Measurements from ENCODE around the gene AOAH. TPM values are rescaled to one million over a fixed set of nuclear protein-coding genes. Genes with fewer than 3 reads are reported as not detected.
"Not testable (repeated sequence)": the region's sequence is repeated elsewhere in the genome, so short reads cannot be mapped to it uniquely, and the experiment has no call there.

Gene AOAH
- total RNA-seq, 2 experiments from 2014 or later, result 19.4 to 26.8 TPM

- POLR2A ChIA-PET, result no interaction called here
- no peaks in the 10 kb centered on the region for H3K9me3 Mint-ChIP-seq
Measured at GRCh38 chr7:36468370-36469101, 255.8 kb downstream of the AOAH start.

GRCh38 chr7:36466001-36466400, 258.3 kb downstream of the AOAH start:
- H3K4me1 Mint-ChIP-seq; H3K36me3 Mint-ChIP-seq; POLR2A ChIA-PET; DNase-seq; ATAC-seq (ENCODE audit: low read depth); H3K9me3 Mint-ChIP-seq; H3K4me3 Mint-ChIP-seq; H3K27ac Mint-ChIP-seq: not testable (repeated sequence)
- H3K27me3 Mint-ChIP-seq, result peaks cover 12% of the 10 kb centered on the region

More at GRCh38 chr7:36468370-36469101, 255.8 kb downstream of the AOAH start:
- Mint-ChIP-seq H3K36me3 (no peaks in the 10 kb centered on the region), H3K27me3 (peaks cover 11% of the 10 kb centered on the region), H3K27ac (no peak overlapping the region), H3K4me3 (no peak overlapping the region), H3K4me1 (peaks cover 6% of the 10 kb centered on the region)
- no peak for DNase-seq
- no peak for ATAC-seq (ENCODE audit: low read depth)

GRCh38 chr7:36464271-36464670, 260.0 kb downstream of the AOAH start:
- Mint-ChIP-seq H3K4me1 (no peaks in the 10 kb centered on the region), H3K4me3 (no peak overlapping the region), H3K9me3 (no peaks in the 10 kb centered on the region), H3K27ac (no peak overlapping the region), H3K27me3 (peaks cover 17% of the 10 kb centered on the region), H3K36me3 (no peaks in the 10 kb centered on the region)
- DNase-seq (no peak), ATAC-seq (ENCODE audit: low read depth) (no peak)
- POLR2A ChIA-PET, result interaction anchor here (0.6 kb wide), 1 partner anchor 196 kb away, joined by 4 read pairs; no protein-coding TSS in a partner anchor

Measured in activated naive CD8-positive, alpha-beta T cell treated with anti-CD3 and anti-CD28 coated beads, Interleukin-2, amount 10 ng/mL, durations not matched to agents 7 days and 5 days (primary cell).